K562 (cell line): Measurements from ENCODE around the gene ZCCHC14. TPM values are rescaled to one million over a fixed set of nuclear protein-coding genes. Genes with fewer than 3 reads are reported as not detected.
A peak's percentile ranks its signal among the peaks of the same experiment; 100 is the strongest.

Experiments used
- ATAC-seq: fragments of 200-7000 bp; cut with Tn5 transposase; 3 replicates; pipeline ENCODE4 v1.9.1; 2020; ENCODE audit warnings: moderate library complexity
- BruUV-seq: library from RNA; stranded (reverse); fragments of 400-500 nt; replicated peaks from 2 replicates; lab custom pipeline; 2021; lab: Mats Ljungman, UMichigan
- CTCF ChIA-PET: fragments of 300-600 bp; formaldehyde crosslinking; extraction: SDS; loops from one replicate; lab custom pipeline; 2021; ENCODE audit warnings: low intra/inter-chr PET ratio; lab: Yijun Ruan, JAX
- POLR2A ChIA-PET: fragments of 300-600, 350-650 bp; sonication (Branson Sonifier 250); formaldehyde crosslinking; extraction: SDS; loops from one replicate; lab custom pipeline; 2021; ENCODE audit warnings: antibody characterized with exemption, inconsistent platforms; lab: Yijun Ruan, JAX
- DNase-seq, 4 experiments: peaks; one replicate each; pipeline versions ENCODE4 v3.0.0 to v3.0.0-alpha.2; 2011 to 2018; ENCODE audit warnings: low spot score in 3 of 4, mixed read lengths in 3 of 4; ENCODE audit errors: extremely low read depth in 1 of 4
- FAIRE-seq: peaks from 2 replicates; lab custom pipeline; 2011; peaks lifted over from hg19 to GRCh38; lab: Jason Lieb, UNC
- H2AFZ ChIP-seq: 2 replicates; pipeline ENCODE4 v1.6.0; 2011; ENCODE audit warnings: low read depth, low read length, control low read depth, inconsistent platforms
- H3K27ac ChIP-seq: fragments of 200-600 bp; 3 replicates; pipeline ENCODE4 v1.8.0; 2011; ENCODE audit warnings: low read depth, mild to moderate bottlenecking, control low read depth, inconsistent platforms, low read length, moderate library complexity, mixed read lengths; ENCODE audit errors: extremely low read depth
- H3K27me3 ChIP-seq, 2 experiments: fragments of 300-600 bp in 1 of 2; 2 replicates in 1 of 2; 3 replicates in 1 of 2; pipeline versions ENCODE4 v1.6.0 to v1.8.0; 2011; ENCODE audit warnings: inconsistent platforms in 2 of 2, low read length in 2 of 2, mild to moderate bottlenecking in 1 of 2, mixed read lengths in 1 of 2, moderate library complexity in 1 of 2; ENCODE audit not compliant: control insufficient read depth in 2 of 2, insufficient read depth in 2 of 2
- H3K36me3 ChIP-seq: fragments of 300-600 bp; 3 replicates; pipeline ENCODE4 v1.8.0; 2011; ENCODE audit warnings: mild to moderate bottlenecking, low read length, inconsistent platforms; ENCODE audit not compliant: control insufficient read depth, insufficient read depth
- H3K4me1 ChIP-seq, 2 experiments: fragments of 200-600 bp in 1 of 2; replicated peaks in 1 of 2; 2 replicates in 1 of 2; 3 replicates in 1 of 2; pipeline versions ENCODE4 v1.5.1 to v1.8.0; 2011; ENCODE audit warnings: inconsistent platforms in 2 of 2, low read length in 2 of 2, mild to moderate bottlenecking in 1 of 2, mixed read lengths in 1 of 2, moderate library complexity in 1 of 2; ENCODE audit not compliant: control insufficient read depth in 2 of 2, insufficient read depth in 2 of 2
- H3K4me2 ChIP-seq: 2 replicates; pipeline ENCODE4 v1.6.1; 2011; ENCODE audit warnings: low read length, control low read depth, inconsistent platforms, mixed read lengths; ENCODE audit not compliant: insufficient read depth
- H3K4me3 ChIP-seq: fragments of 200-600 bp; sonication (generic), shearing (Covaris generic); 2 replicates; pipeline ENCODE4 v1.5.1; 2016; ENCODE audit warnings: control low read depth, inconsistent platforms
- H3K79me2 ChIP-seq: fragments of 200-600 bp; 3 replicates; pipeline ENCODE4 v1.8.0; 2011; ENCODE audit warnings: low read length, inconsistent platforms; ENCODE audit not compliant: control insufficient read depth, insufficient read depth
- H3K9ac ChIP-seq, 2 experiments: 2 replicates each; pipeline versions ENCODE4 v1.6.0 to v1.6.1; 2011; ENCODE audit warnings: low read depth in 2 of 2, low read length in 2 of 2, control low read depth in 1 of 2, inconsistent platforms in 1 of 2, mild to moderate bottlenecking in 1 of 2, mixed read lengths in 1 of 2; ENCODE audit not compliant: insufficient read depth in 1 of 2
- H3K9me1 ChIP-seq: one replicate; pipeline ENCODE4 v1.6.0; 2011; ENCODE audit warnings: inconsistent platforms, mild to moderate bottlenecking, low read length, moderate library complexity; ENCODE audit not compliant: control insufficient read depth, insufficient read depth
- H3K9me3 ChIP-seq: replicated peaks from 2 replicates; pipeline ENCODE4 v1.5.1; 2011; ENCODE audit warnings: low read depth, low read length, inconsistent platforms; ENCODE audit not compliant: control insufficient read depth, insufficient read depth
- H4K20me1 ChIP-seq: replicated peaks from 2 replicates; pipeline ENCODE4 v1.6.1; 2011; ENCODE audit warnings: low read length, inconsistent platforms, mixed read lengths; ENCODE audit not compliant: control insufficient read depth, insufficient read depth
- CREB5 ChIP-seq: fragments of 250-450 bp; sonication (Bioruptor Pico); IDR thresholded peaks from 2 replicates; pipeline ENCODE4 v1.5.0; 2020; ENCODE audit warnings: mild to moderate bottlenecking
- HMGXB4 ChIP-seq: sonication (generic); formaldehyde crosslinking; IDR thresholded peaks from 2 replicates; pipeline ENCODE4 v1.8.1; 2023; ENCODE audit warnings: mild to moderate bottlenecking, missing genetic modification reagents
- NFYB ChIP-seq: IDR thresholded peaks from 2 replicates; pipeline ENCODE4 v1.6.1; 2011; ENCODE audit warnings: mild to moderate bottlenecking, moderate library complexity; ENCODE audit not compliant: insufficient read length; ENCODE audit errors: extremely low read depth
- SPI1 ChIP-seq: IDR thresholded peaks from 2 replicates; pipeline ENCODE4 v1.6.1; 2011; ENCODE audit warnings: low read depth, low read length, control low read depth, borderline replicate concordance
- TFE3 ChIP-seq: fragments of 450-650 bp; formaldehyde crosslinking; IDR thresholded peaks from 2 replicates; pipeline ENCODE4 v1.4.0; 2020; ENCODE audit warnings: mild to moderate bottlenecking, mixed read lengths
- THRB ChIP-seq: fragments of 450-650 bp; formaldehyde crosslinking; conservative IDR thresholded peaks from 2 replicates; pipeline ENCODE4 v1.4.0; 2022; ENCODE audit warnings: mild to moderate bottlenecking, missing genetic modification characterization
- ZNF23 ChIP-seq: fragments of 250-450 bp; sonication (Bioruptor Pico); IDR thresholded peaks from 2 replicates; pipeline ENCODE4 v1.4.0; 2020; ENCODE audit warnings: mild to moderate bottlenecking
- ZNF436 ChIP-seq: fragments of 250-450, 450-650 bp; sonication (Bioruptor Pico); formaldehyde crosslinking; IDR thresholded peaks from 2 replicates; pipeline ENCODE4 v1.7.0; 2020; ENCODE audit warnings: mild to moderate bottlenecking
- ZNF75A ChIP-seq: fragments of 450-650 bp; formaldehyde crosslinking; IDR thresholded peaks from 2 replicates; pipeline ENCODE4 v1.4.0; 2020; ENCODE audit warnings: mild to moderate bottlenecking
- WGBS: fragments of 100-300 bp; shearing (Covaris generic); methylation state at CpG from one replicate; pipeline ENCODE4 v1.1.6; 2016; ENCODE audit warnings: low coverage, mixed read lengths; ENCODE audit not compliant: insufficient coverage; ENCODE audit errors: missing lambda C conversion rate; 5-methylcytosine and 5-hydroxymethylcytosine counted together
- in situ Hi-C: fragments of 300-500 bp; cut with MboI; formaldehyde crosslinking; loops from 4 replicates; pipeline ENCODE4 v1.15.0; 2018; ENCODE audit warnings: inconsistent platforms, mixed read lengths
- intact Hi-C: fragments of 100-400 bp; cut with micrococcal nuclease; formaldehyde crosslinking; loops from 2 replicates; pipeline ENCODE4 v1.14.2; 2022
- polyA plus RNA-seq, 8 experiments: library from polyadenylated mRNA; depleted of rRNA in 4 of 8; stranded (reverse) in 5 of 8; unstranded in 3 of 8; fragments of >200 nt; fragmentation: Nextera tagmentation in 2 of 8; fragmentation: Illumina TruSeq in 1 of 8; extraction: Ambion mirVana in 2 of 8; extraction: Trizol in 1 of 8; gene quantifications; 2 replicates each; pipeline versions ENCODE4 v1.2.1 to v1.2.3, GENCODE V29; 2011 to 2014; ENCODE audit warnings: inconsistent platforms in 1 of 8, missing spikeins in 1 of 8
- total RNA-seq, 7 experiments: library from RNA; depleted of rRNA in 6 of 7; stranded (reverse); fragments of >200 nt in 6 of 7; fragmentation: Illumina TruSeq in 2 of 7; extraction: Trizol in 2 of 7; gene quantifications; 2 replicates each; pipeline versions ENCODE4 v1.2.1 to v1.2.3, GENCODE V29; 2011 to 2021; ENCODE audit warnings: low replicate concordance in 1 of 7

The ZCCHC14 gene
- total and polyA plus RNA-seq, 9 of the 15 experiments (the other 6 are each of a cell fraction or from before 2014, with no cell fraction given), result 1.5 to 12.4 (median 2.9) TPM

- intact Hi-C loops (no loop called here), in situ Hi-C loops (no loop called here)
- H3K4me3 ChIP-seq, result no peak overlapping the region
- WGBS, result 77% methylated on average over 16 of the region's 23 CpGs
- no TSS peak for BruUV-seq
- H3K4me2 ChIP-seq, result no peak overlapping the region
- CTCF ChIA-PET, result no interaction called here
- no peak for ATAC-seq
- no peaks in the 10 kb centered on the region for H3K27me3 ChIP-seq
- H3K79me2 ChIP-seq, result no peaks in the 10 kb centered on the region
- H4K20me1 ChIP-seq, result peaks cover 8% of the 10 kb centered on the region; the same call in 1 of the 2 replicates
- H3K4me1 ChIP-seq, result peaks cover 0 to 12% of the 10 kb centered on the region in 2 experiments; a peak in 1 of 5 replicates
- peak; percentile 42 for FAIRE-seq
- H3K9ac ChIP-seq, result peak overlapping the region in 1 of 2 experiments; percentile 48; a peak in 1 of 4 replicates
- H3K9me3 ChIP-seq, result no peaks in the 10 kb centered on the region
- H3K27ac ChIP-seq, result no peak overlapping the region
- POLR2A ChIA-PET, result interaction anchor here (0.6 to 1.2 kb wide), 2 partner anchors 11 to 14 kb away, joined by 3 read pairs; no protein-coding TSS in a partner anchor
- H3K36me3 ChIP-seq, result peaks cover 10% of the 10 kb centered on the region; the same call in 1 of the 3 replicates
- no peaks in the 10 kb centered on the region for H3K9me1 ChIP-seq
- DNase-seq, result no peak
- H2AFZ ChIP-seq, result no peak overlapping the region
- TF ChIP-seq ZNF75A (CRISPR knock-in tag) (no peak), SPI1 (no peak), THRB (CRISPR knock-in tag) (no peak), TFE3 (no peak), ZNF436 (CRISPR knock-in tag) (no peak), CREB5 (CRISPR knock-in tag) (no peak), ZNF23 (CRISPR knock-in tag) (no peak), HMGXB4 (CRISPR knock-in tag) (no peak), NFYB (no peak)
Measured at GRCh38 chr16:87435372-87436224, 57.2 kb downstream of the ZCCHC14 start.
